Motor neuron (in vitro differentiated cells): ENCODE measurements around the gene ADGRL3. TPM values are rescaled to one million over a fixed set of nuclear protein-coding genes. Genes with fewer than 3 reads are reported as not detected.

ENCODE experiments used
- ATAC-seq, 8 experiments: fragments of 200-7000 bp; cut with Tn5 transposase; replicated peaks in 6 of 8; 2 replicates each; pipeline ENCODE4 v1.8.0; 2021; ENCODE audit warnings: mild to moderate bottlenecking in 8 of 8, moderate library complexity in 8 of 8
- H3K27ac ChIP-seq, 2 donors: fragments of 250-450 bp; sonication (Bioruptor Pico); 2 replicates each; pipeline ENCODE4 v1.9.0; 2021; ENCODE audit warnings: antibody characterized with exemption in 2 of 2, mild to moderate bottlenecking in 2 of 2, moderate library complexity in 1 of 2
- H3K4me1 ChIP-seq, 2 donors: fragments of 250-450 bp; sonication (Bioruptor Pico); replicated peaks in 1 of 2; 2 replicates each; pipeline ENCODE4 v1.6.1; 2021; ENCODE audit warnings: antibody characterized with exemption in 2 of 2, mild to moderate bottlenecking in 2 of 2, moderate library complexity in 1 of 2
- H3K4me3 ChIP-seq, 5 donors: fragments of 250-450 bp; sonication (Bioruptor Pico); 2 replicates each; pipeline ENCODE4 v1.9.0; 2021; ENCODE audit warnings: antibody characterized with exemption in 5 of 5, mild to moderate bottlenecking in 5 of 5, moderate library complexity in 4 of 5
- WGBS, 10 experiments: fragments of 450-650 bp; shearing (Covaris generic); methylation state at CpG; one replicate each; pipeline ENCODE4 v1.0.0; 2022; 5-methylcytosine and 5-hydroxymethylcytosine counted together
- in situ Hi-C, 9 experiments: fragments of 400-800 bp; cut with MboI; loops; one replicate each; pipeline ENCODE4 v1.15.0; 2021; ENCODE audit warnings: low sequenced_read_pairs in 9 of 9, low pct_unique_long_range_greater_than_20kb in 2 of 9; ENCODE audit not compliant: unreplicated experiment in 9 of 9
- total RNA-seq, 8 experiments: library from RNA; unstranded; fragments of 300-600 nt; gene quantifications; 2 replicates each; pipeline versions ENCODE4 v1.2.3 to v1.2.4, GENCODE V29; 2022

ADGRL3 gene
- total RNA-seq, 8 experiments from 2014 or later, result 0.15 to 117 (median 70.8) TPM

- in situ Hi-C loops, result no loop called here
- no peak for ATAC-seq
- Histone ChIP-seq H3K27ac (no peak overlapping the region), H3K4me1 (peaks cover 0 to 4% of the 10 kb centered on the region in 2 donors), H3K4me3 (no peak overlapping the region)
- 0 to 100% (median 92%) methylated on average over 1 to 2 of the region's 2 CpGs; no CpG with 5 or more reads in 3 of the 10 experiments for WGBS, 10 experiments
These were observed 341.3 kb downstream of the ADGRL3 start for GRCh38 chr4:61541459-61541858.

GRCh38 chr4:61543976-61544375, 343.9 kb downstream of the ADGRL3 start:
- in situ Hi-C loops, result no loop called here
- Histone ChIP-seq H3K4me3 (no peak overlapping the region), H3K4me1 (peaks cover 4% of the 10 kb centered on the region in 2 donors), H3K27ac (no peak overlapping the region)
- 11 to 100% (median 80%) methylated on average over 1 to 3 of the region's 3 CpGs; no CpG with 5 or more reads in 1 of the 10 experiments for WGBS, 10 experiments
- no peak for ATAC-seq

DNA sequence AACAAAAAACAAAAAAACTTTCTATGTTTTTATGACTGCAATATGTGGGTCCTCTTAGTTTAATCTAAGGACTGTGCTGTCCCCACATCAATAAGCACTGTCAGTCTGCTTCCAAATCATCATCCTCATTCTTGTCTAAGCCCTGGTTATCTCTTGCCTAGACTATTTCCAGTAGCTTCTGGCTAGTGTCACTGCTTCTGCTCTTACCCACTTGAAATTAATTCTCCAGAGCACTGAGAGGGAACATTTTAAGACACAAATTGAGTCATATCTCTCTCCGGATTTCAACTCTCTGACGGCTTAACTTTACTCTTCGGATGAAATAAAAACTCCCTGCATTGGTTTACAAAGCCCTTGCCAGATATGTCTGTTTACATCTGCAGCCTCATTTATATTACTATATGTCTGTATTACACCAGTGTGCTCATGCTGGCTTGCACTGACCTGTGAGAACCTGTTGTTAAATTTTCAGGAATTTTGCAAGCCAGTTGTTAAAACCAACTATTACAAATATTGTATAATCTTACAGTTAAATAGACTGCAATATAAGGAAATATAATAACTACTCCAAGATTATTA, 345.9 kb downstream of the ADGRL3 start:
- ATAC-seq, result no peak
- WGBS, 10 experiments, result 47 to 100% (median 95%) methylated on average over 3 of the region's 3 CpGs; no CpG with 5 or more reads in 1 of the 10 experiments
- in situ Hi-C loops, result no loop called here
- Histone ChIP-seq H3K4me1 (peaks cover 7 to 8% of the 10 kb centered on the region in 2 donors), H3K4me3 (no peak overlapping the region), H3K27ac (no peak overlapping the region)

- H3K4me1 ChIP-seq, result peaks cover 7% of the 10 kb centered on the region in 2 donors
- ATAC-seq, result peak in 3 of 8 experiments; percentile 30 to 63 (median 60)
- H3K4me3 ChIP-seq, result no peak overlapping the region
- in situ Hi-C loops, result no loop called here
- WGBS, 10 experiments, result 22 to 100% (median 68%) methylated on average over 1 to 2 of the region's 2 CpGs
- H3K27ac ChIP-seq, result peak overlapping the region; percentile 16 to 37
These were observed 349.2 kb downstream of the ADGRL3 start for GRCh38 chr4:61549336-61549735.

DNA sequence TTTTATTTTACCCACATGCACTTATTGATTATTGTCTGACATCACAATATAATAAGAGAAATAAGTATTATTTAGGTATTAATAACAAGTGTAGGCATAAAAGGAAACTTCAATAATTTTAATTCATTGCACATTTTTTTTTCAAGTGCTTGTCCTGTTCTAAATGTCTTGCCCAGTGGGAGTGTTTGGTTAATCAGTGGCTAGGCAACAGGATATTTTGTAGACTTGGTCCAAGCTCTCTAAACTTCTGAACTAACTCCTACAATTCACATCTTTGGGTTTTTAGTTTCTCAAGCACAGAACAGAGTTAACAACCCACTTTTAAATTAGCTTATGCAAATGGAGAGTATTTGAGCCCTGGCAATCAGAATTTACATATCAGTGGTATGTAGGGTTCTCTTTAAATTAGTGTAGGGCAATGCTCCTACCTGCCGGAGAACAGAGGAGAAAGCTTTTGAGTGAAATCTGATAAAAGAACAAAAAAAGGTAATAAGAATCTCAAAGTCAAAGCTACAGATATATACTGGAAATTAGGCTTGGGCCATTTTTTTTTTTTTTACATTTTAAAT, 353.5 kb downstream of the ADGRL3 start:
- H3K4me1 ChIP-seq, result peaks cover 6 to 13% of the 10 kb centered on the region in 2 donors
- no peak for ATAC-seq
- in situ Hi-C loops, result no loop called here
- H3K4me3 ChIP-seq, result no peak overlapping the region
- whole genome bisulfite sequencing, 10 experiments, result 8 to 100% (median 100%) methylated on average over 1 of the region's 1 CpG
- H3K27ac ChIP-seq, result no peak overlapping the region

GRCh38 chr4:61555789-61556188, 355.7 kb downstream of the ADGRL3 start:
- no peak overlapping the region for H3K27ac ChIP-seq
- H3K4me3 ChIP-seq, result no peak overlapping the region
- peaks cover 0 to 5% of the 10 kb centered on the region in 2 donors for H3K4me1 ChIP-seq
- ATAC-seq, result peak in 2 of 8 experiments; percentile 12 to 49
- 0 to 100% (median 57%) methylated on average over 1 to 3 of the region's 3 CpGs; no CpG with 5 or more reads in 1 of the 10 experiments for WGBS, 10 experiments
- in situ Hi-C loops, result no loop called here

GRCh38 chr4:61556277-61556676, 356.2 kb downstream of the ADGRL3 start:
- no peak for ATAC-seq
- WGBS, 10 experiments, result 17 to 83% (median 80%) methylated on average over 1 of the region's 1 CpG; no CpG with 5 or more reads in 3 of the 10 experiments
- no peak overlapping the region for H3K27ac ChIP-seq
- in situ Hi-C loops, result no loop called here
- H3K4me3 ChIP-seq, result no peak overlapping the region
- peaks cover 0 to 5% of the 10 kb centered on the region in 2 donors for H3K4me1 ChIP-seq

- ATAC-seq, result no peak
- 10 to 100% (median 91%) methylated on average over 1 to 3 of the region's 3 CpGs; no CpG with 5 or more reads in 1 of the 10 experiments for WGBS, 10 experiments
- peaks cover 0 to 5% of the 10 kb centered on the region in 2 donors for H3K4me1 ChIP-seq
- in situ Hi-C loops, result no loop called here
- no peak overlapping the region for H3K27ac ChIP-seq
- no peak overlapping the region for H3K4me3 ChIP-seq
These were observed 359.3 kb downstream of the ADGRL3 start for GRCh38 chr4:61559396-61559795.

DNA sequence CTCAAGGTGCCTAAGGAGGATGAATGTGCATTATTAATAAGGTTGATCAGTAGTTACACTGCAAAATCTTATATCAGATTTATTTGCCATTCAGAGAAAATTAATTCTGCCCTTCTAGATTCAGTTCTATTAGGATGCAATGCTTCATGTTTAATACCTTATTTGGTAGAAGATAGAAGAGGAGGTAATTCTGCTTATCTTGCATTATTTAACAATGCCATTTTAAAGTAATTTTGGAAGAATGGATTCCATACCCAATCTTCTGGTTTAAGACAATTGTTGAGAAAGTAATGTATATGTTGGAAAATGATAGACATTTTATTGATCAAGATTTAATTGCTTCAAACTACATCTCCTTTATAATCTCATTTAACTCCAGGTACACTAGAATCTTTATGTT, 360.9 kb downstream of the ADGRL3 start:
- no peak overlapping the region for H3K4me3 ChIP-seq
- in situ Hi-C loops, result no loop called here

DNA sequence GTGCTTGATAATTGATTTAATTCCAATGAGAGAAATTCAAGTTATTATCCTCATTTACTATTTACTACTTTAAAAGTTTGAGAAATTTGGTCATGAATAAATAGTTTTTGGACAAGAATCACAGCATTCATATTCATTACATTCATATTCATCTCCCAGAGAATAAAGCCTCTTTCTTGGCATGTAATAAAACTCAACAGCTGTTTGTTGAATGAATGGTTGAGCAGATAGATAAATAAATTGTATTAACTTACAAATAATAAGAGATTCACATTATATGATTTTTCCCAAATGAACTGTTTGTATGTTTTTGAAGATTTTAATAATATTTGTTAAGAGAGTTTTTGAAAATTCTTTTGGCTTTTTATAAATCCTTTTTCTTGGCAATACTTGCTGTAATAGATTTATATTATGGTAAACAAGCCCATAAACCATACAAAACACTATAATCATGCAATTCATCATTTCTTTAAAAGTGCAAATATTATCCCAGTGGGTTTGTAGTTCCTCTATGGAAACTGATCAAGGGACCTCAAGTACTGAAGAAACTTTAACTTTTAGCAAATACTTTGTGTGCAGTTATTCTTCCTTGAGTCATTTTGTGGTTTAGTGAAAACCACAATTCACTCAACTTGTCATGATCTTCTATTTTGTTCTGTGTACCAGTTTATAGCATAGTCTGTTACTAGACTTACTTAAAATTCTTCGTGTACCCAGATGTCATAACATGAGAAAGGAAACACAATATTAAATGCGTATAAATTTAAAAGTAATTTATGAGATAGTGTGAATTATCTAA, 371.8 kb downstream of the ADGRL3 start:
- Histone ChIP-seq H3K4me1 (peaks cover 0 to 4% of the 10 kb centered on the region in 2 donors), H3K4me3 (no peak overlapping the region), H3K27ac (no peak overlapping the region)
- no peak for ATAC-seq
- 29 to 100% (median 80%) methylated on average over 1 to 2 of the region's 2 CpGs for WGBS, 10 experiments
- in situ Hi-C loops, result no loop called here

More for the DNA sequence above, 360.9 kb downstream of the ADGRL3 start:
- Histone ChIP-seq H3K27ac (no peak overlapping the region), H3K4me1 (no peaks in the 10 kb centered on the region)
- no peak for ATAC-seq

- in situ Hi-C loops, result no loop called here
- Histone ChIP-seq H3K27ac (no peak overlapping the region), H3K4me1 (peaks cover 0 to 4% of the 10 kb centered on the region in 2 donors), H3K4me3 (no peak overlapping the region)
- ATAC-seq, result no peak
- WGBS, 10 experiments, result 0 to 100% (median 60%) methylated on average over 1 to 2 of the region's 2 CpGs; no CpG with 5 or more reads in 1 of the 10 experiments
These were observed 375.7 kb downstream of the ADGRL3 start for GRCh38 chr4:61575796-61576195.

DNA sequence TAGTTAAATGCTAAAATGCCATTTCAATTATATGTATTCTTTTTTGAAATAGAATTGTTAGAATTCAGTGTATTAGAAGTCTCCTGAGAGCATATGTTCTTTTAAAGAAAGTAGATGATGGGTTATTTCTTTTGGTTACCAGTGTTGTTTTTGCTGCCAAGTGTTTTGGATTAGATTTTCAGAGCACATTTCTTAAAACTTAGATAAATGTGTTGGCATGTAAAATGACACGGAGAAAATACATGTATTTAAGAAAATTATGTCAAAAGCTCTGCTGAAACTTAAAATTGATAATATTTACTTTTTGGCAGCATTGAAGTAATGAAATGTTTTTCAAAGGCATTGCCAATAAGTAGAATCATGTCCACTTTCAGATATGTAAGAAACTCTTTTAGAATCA, 379.7 kb downstream of the ADGRL3 start:
- H3K27ac ChIP-seq, result no peak overlapping the region
- WGBS, 10 experiments, result 0 to 100% (median 83%) methylated on average over 1 of the region's 1 CpG
- no peak overlapping the region for H3K4me3 ChIP-seq
- H3K4me1 ChIP-seq, result peaks cover 0 to 4% of the 10 kb centered on the region in 2 donors
- no peak for ATAC-seq
- in situ Hi-C loops, result no loop called here

- peak in 2 of 8 experiments; percentile 32 to 34 for ATAC-seq
- 0 to 96% (median 70%) methylated on average over 1 to 5 of the region's 5 CpGs for WGBS, 10 experiments
- Histone ChIP-seq H3K27ac (no peak overlapping the region), H3K4me1 (peaks cover 0 to 3% of the 10 kb centered on the region in 2 donors), H3K4me3 (no peak overlapping the region)
- in situ Hi-C loops, result no loop called here
These were observed 380.7 kb downstream of the ADGRL3 start for GRCh38 chr4:61580721-61581377.
